Measurements from ENCODE around the gene TMC5. TPM values are rescaled to one million over a fixed set of nuclear protein-coding genes. Genes with fewer than 3 reads are reported as not detected.

The TMC5 gene
- total RNA-seq, 2 experiments from 2014 or later = not detected

DNA sequence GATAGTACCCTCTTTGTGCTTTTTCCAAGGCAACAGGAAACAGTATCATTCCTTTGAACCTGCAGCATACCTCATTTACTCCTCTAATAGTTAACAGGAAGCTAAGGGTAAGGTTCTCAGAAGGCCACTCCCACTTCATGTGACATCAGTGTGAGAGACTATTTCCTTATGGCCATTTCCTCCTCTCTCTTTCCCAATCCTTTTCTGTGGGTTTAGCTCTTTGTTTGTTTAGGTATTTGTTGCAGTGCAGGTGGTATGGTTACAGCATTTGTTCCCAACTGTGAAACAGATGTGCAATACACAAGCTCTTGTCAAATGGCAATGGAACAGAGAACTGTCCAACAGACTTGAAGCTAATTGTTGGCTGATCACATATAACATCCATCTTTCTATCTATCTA is 14.7 kb downstream of the TMC5 start:
- ChIA-PET CTCF (interaction anchor here (0.6 kb wide), 1 partner anchor 322 kb away, joined by 3 read pairs; no protein-coding TSS in a partner anchor), POLR2A (no interaction called here)
- Mint-ChIP-seq H3K36me3 (ENCODE audit: low read depth) (no peaks in the 10 kb centered on the region), H3K27ac (no peak overlapping the region), H3K9me3 (no peaks in the 10 kb centered on the region), H3K4me1 (ENCODE audit: low read depth) (no peaks in the 10 kb centered on the region), H3K27me3 (peaks cover 4% of the 10 kb centered on the region), H3K4me3 (no peak overlapping the region)
- Histone ChIP-seq H3K4me1 (ENCODE audit: insufficient read depth, low read length) (no peaks in the 10 kb centered on the region), H3K9me3 (ENCODE audit: control insufficient read depth in 1 of 2, insufficient read depth in 1 of 2, low read length in 2 of 2) (peaks cover 0 to 5% of the 10 kb centered on the region in 2 experiments), H3K4me3 (ENCODE audit: low read length) (no peak overlapping the region), H3K36me3 (ENCODE audit: insufficient read depth, low read length) (no peaks in the 10 kb centered on the region), H3K27ac (ENCODE audit: low read depth in 1 of 2, low read length in 2 of 2) (no peak overlapping the region), H3K27me3 (ENCODE audit: control insufficient read depth in 1 of 2, insufficient read depth in 2 of 2, low read length in 2 of 2) (no peaks in the 10 kb centered on the region)
- no peak for DNase-seq
- TF ChIP-seq, protein P1, sequence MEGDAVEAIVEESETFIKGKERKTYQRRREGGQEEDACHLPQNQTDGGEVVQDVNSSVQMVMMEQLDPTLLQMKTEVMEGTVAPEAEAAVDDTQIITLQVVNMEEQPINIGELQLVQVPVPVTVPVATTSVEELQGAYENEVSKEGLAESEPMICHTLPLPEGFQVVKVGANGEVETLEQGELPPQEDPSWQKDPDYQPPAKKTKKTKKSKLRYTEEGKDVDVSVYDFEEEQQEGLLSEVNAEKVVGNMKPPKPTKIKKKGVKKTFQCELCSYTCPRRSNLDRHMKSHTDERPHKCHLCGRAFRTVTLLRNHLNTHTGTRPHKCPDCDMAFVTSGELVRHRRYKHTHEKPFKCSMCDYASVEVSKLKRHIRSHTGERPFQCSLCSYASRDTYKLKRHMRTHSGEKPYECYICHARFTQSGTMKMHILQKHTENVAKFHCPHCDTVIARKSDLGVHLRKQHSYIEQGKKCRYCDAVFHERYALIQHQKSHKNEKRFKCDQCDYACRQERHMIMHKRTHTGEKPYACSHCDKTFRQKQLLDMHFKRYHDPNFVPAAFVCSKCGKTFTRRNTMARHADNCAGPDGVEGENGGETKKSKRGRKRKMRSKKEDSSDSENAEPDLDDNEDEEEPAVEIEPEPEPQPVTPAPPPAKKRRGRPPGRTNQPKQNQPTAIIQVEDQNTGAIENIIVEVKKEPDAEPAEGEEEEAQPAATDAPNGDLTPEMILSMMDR (IDR thresholded peaks at IDR 0.05) = no peak
- ATAC-seq (ENCODE audit: poor library complexity) = no peak
- intact Hi-C loops (cut with DNase I, micrococcal nuclease) = no loop called here

DNA sequence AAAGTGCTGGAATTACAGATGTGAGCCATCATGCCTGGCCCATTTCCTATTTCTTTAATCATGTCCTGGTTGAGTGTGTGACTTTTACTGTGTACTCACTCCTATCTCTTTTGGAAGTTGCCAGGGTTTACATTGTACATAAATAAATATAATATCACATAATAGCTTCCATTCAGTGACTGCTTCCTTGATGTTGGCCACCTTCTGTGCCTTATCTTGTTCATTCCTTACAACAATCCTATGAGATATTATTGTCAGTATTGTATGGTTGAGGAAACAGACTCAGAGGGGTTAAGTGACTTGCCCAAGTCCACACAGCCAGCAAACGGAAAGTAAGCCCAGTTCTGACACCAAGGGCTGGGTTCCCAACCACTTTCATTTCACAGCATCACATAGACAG is 16.9 kb downstream of the TMC5 start:
- H3K4me1 Mint-ChIP-seq (ENCODE audit: low read depth) = no peaks in the 10 kb centered on the region
- intact Hi-C loops (cut with DNase I, micrococcal nuclease) = no loop called here
- no peaks in the 10 kb centered on the region for H3K36me3 ChIP-seq (ENCODE audit: insufficient read depth, low read length)
- no peak for DNase-seq
- H3K27me3 ChIP-seq (ENCODE audit: control insufficient read depth in 1 of 2, insufficient read depth in 2 of 2, low read length in 2 of 2) = no peaks in the 10 kb centered on the region
- H3K4me3 ChIP-seq (ENCODE audit: low read length) = no peak overlapping the region
- POLR2A ChIA-PET = no interaction called here
- TF ChIP-seq, protein P1 (IDR thresholded peaks at IDR 0.05) = no peak
- peaks cover 0 to 5% of the 10 kb centered on the region in 2 experiments for H3K9me3 ChIP-seq (ENCODE audit: control insufficient read depth in 1 of 2, insufficient read depth in 1 of 2, low read length in 2 of 2)
- H3K27ac Mint-ChIP-seq = no peak overlapping the region
- ATAC-seq (ENCODE audit: poor library complexity) = no peak
- H3K27me3 Mint-ChIP-seq = no peaks in the 10 kb centered on the region
- H3K9me3 Mint-ChIP-seq = no peaks in the 10 kb centered on the region
- no peaks in the 10 kb centered on the region for H3K36me3 Mint-ChIP-seq (ENCODE audit: low read depth)
- H3K4me1 ChIP-seq (ENCODE audit: insufficient read depth, low read length) = no peaks in the 10 kb centered on the region
- H3K27ac ChIP-seq (ENCODE audit: low read depth in 1 of 2, low read length in 2 of 2) = no peak overlapping the region
- CTCF ChIA-PET = no interaction called here
- no peak overlapping the region for H3K4me3 Mint-ChIP-seq

DNA sequence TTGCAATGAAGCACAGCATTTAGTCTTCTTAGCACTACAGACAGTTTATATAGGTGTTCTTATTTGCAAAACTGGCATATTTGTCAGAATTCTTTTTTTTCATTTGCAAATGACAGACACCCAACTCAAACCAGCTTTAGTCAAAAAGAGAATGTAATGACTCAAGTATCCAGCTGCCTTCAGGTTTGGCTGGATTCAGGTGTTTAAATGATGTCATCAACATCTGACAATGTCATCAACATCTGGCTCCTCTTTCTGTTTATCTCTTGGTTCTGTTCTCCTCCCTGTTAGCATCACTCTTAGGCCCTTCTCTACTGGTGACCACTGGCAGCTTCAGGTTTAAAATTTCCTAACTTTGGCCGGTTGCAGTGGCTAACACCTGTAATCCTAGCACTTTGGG is 18.9 kb downstream of the TMC5 start:
- H3K4me1 Mint-ChIP-seq (ENCODE audit: low read depth) = no peaks in the 10 kb centered on the region
- no peaks in the 10 kb centered on the region for H3K36me3 Mint-ChIP-seq (ENCODE audit: low read depth)
- TF ChIP-seq, protein P1 (IDR thresholded peaks at IDR 0.05) = no peak
- Histone ChIP-seq H3K27ac (ENCODE audit: low read depth in 1 of 2, low read length in 2 of 2) (no peak overlapping the region), H3K9me3 (ENCODE audit: control insufficient read depth in 1 of 2, insufficient read depth in 1 of 2, low read length in 2 of 2) (no peaks in the 10 kb centered on the region), H3K27me3 (ENCODE audit: control insufficient read depth in 1 of 2, insufficient read depth in 2 of 2, low read length in 2 of 2) (no peaks in the 10 kb centered on the region), H3K4me3 (ENCODE audit: low read length) (no peak overlapping the region), H3K4me1 (ENCODE audit: insufficient read depth, low read length) (no peaks in the 10 kb centered on the region), H3K36me3 (ENCODE audit: insufficient read depth, low read length) (no peaks in the 10 kb centered on the region)
- H3K9me3 Mint-ChIP-seq = no peaks in the 10 kb centered on the region
- DNase-seq (no peak), ATAC-seq (ENCODE audit: poor library complexity) (no peak)
- H3K4me3 Mint-ChIP-seq = no peak overlapping the region
- no peaks in the 10 kb centered on the region for H3K27me3 Mint-ChIP-seq
- POLR2A ChIA-PET = no interaction called here
- CTCF ChIA-PET = no interaction called here
- intact Hi-C loops (cut with DNase I, micrococcal nuclease) = no loop called here
- H3K27ac Mint-ChIP-seq = no peak overlapping the region
